Uterus (tissue), 2 donors: ENCODE results near the gene TREML2.

Experiments used
- CTCF ChIP-seq, 4 experiments: fragments of 200-600 bp in 2 of 4; fragments of 450-650 bp in 2 of 4; sonication (generic) in 2 of 4; IDR thresholded peaks; one replicate each; pipeline ENCODE4 v1.5.1; 2016 to 2019; ENCODE audit warnings: antibody characterized with exemption in 4 of 4, mild to moderate bottlenecking in 2 of 4, moderate library complexity in 1 of 4
- POLR2A ChIP-seq, 2 donors: fragments of 450-650 bp; IDR thresholded peaks; one replicate each; pipeline ENCODE4 v1.6.1; 2016; ENCODE audit warnings: antibody characterized with exemption in 2 of 2, mild to moderate bottlenecking in 1 of 2, moderate library complexity in 1 of 2

DNA sequence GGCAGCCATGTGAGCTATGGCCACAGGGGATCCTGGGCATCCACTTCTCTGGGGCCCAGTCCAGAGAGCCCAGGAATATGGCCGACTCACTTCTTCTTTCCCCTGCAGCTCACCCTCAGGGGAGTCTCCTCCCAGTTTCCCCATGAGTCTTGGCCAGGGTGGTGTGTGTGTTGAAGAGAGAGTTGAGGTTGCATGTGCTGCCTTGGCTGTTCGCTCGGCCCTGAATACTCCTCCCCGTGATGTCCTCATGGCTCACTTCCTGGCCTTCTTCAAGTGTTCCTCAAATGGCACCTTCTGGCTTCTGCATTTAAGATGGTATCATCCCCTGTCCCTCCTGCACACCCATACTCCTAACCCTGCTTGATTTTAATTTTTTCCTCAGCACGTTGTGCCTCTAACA, 43.6 kb downstream of the TREML2 start:
- TF ChIP-seq POLR2A (IDR thresholded peaks at IDR 0.05), result no peak
- no peak for TF ChIP-seq CTCF (IDR thresholded peaks at IDR 0.05)
